HG03521 (cell line): Measurements from ENCODE around the gene FGF10.
A peak's percentile ranks its signal among the peaks of the same experiment; 100 is the strongest.

Source experiments
- ATAC-seq: cut with Tn5 transposase; IDR thresholded peaks from one replicate; pipeline ENCODE4 v1.9.1; 2021; ENCODE audit warnings: mild to moderate bottlenecking, moderate library complexity; ENCODE audit not compliant: unreplicated experiment

Gene FGF10

DNA sequence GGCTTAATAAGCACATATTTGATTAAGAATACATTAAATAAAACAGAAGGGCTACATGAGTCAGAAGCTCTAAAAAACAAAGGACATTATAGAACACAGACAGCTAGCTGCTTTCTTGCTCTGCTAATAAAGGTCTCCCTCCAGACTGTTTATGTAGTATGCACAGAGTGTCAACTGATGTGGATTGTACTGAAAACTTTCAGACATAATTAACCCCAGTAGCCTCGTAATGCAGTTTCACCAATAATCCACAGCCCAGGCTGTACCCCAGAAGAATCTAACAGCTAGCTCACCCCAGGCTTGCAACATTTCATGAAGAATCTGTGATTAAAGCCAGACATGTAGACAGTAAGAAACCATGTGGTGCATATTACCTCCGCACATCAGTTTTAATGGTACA lies 30.8 kb downstream of the FGF10 start:
- no peak for ATAC-seq

DNA sequence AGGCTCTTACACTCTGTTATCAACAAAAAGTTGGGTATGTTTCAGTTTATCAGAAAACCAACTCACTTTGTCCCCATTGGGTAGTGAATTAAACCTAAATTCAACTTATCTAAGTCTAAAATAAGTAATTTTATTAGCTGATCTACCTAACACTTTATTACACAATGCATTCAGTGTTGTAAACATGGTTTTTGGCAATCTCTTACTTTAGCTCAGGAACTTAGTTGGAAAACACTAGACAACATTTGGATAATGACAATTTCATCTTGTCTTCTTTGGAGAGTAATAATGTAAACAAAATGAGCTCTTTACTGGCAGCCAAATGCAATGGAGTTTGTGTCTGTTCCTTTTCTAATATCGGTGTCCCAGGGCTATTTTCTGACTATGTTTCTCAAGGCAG lies 33.0 kb downstream of the FGF10 start:
- no peak for ATAC-seq

DNA sequence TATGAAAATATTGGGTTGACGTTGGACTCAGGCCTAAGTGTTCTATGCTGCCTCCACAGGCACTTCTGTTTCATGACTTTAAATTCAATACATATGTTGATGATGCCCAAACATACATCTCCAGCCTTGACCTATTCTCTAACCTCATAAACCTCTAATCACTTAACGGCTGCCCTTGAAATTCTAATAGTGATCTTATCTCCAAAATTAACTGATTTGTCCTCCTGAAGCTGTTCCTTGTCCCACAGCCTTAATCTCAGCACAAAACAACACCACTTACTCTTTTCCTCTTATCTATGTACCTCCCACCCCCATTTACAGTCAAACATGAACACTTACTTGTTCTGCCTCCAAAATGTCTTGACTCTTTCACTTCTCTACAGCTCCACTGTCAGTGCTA lies 43.3 kb downstream of the FGF10 start:
- no peak for ATAC-seq

DNA sequence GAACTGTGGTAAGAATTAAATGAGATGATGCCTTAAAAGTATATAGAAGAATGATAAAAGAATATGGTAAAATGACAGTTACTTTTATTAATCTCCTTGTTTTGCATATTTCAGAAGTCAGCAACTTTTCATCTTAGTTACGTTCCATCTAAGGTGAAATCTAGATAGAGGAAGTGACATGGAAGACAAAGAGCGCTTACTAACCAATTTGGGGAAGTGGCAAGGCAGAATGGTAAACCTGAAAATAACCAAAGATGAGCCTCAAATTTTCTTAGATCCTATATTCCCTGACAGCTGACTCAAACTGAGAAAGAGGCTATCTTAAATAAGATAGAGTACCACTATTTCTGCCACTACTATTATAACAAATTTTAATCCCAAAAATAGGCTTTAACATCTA lies 52.5 kb downstream of the FGF10 start:
- no peak for ATAC-seq

DNA sequence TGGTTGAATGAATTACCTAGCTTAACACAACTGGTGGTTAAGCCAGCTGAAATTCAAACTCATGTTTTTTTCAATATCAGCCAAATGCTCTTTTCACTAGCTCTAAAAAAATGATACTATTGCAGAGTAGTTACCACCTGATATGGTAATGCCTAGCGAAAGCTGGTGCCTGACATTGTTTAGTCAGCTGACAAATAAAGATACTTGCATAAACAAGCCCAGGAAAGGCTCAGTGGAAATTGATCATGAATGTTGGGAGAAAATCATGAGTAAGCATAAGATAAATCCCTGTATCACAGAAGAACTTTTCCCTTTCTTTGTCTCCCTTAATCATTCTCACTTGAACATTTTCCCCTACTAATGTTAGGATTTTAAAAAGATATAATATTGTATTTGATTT lies 54.6 kb downstream of the FGF10 start:
- ATAC-seq: no peak

DNA sequence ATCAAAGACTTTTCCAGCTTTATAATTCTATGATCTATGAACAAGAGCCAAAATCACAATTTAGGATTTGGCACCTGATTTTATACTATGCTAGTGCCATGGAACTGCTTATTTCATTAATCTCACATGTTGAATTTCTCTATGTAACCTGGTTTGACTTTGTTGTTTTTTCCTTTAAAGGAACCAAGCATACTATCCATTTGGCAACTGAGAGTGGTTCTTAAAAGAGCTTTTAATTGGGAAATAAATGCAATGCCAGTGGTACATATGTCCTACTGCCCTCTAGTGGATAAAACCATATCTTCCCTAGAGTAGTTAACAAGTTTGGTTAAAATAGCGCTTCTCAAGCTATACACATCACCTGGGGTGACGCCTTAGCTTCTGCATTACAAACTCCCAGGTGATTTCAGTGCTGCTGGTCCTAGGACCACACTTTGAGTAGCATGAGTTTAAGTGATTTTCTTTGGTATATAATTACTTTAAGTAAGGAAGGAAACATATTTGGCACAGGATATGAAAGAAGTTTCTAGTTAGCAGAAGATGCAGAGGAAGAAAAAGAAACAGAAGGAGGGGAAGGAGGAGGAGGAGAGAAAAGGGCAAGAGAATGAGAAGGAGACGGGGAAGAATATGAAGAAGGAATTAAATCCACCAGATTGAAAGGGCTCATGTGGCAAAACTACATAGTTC lies 56.8 kb downstream of the FGF10 start:
- ATAC-seq: peak; percentile 62

DNA sequence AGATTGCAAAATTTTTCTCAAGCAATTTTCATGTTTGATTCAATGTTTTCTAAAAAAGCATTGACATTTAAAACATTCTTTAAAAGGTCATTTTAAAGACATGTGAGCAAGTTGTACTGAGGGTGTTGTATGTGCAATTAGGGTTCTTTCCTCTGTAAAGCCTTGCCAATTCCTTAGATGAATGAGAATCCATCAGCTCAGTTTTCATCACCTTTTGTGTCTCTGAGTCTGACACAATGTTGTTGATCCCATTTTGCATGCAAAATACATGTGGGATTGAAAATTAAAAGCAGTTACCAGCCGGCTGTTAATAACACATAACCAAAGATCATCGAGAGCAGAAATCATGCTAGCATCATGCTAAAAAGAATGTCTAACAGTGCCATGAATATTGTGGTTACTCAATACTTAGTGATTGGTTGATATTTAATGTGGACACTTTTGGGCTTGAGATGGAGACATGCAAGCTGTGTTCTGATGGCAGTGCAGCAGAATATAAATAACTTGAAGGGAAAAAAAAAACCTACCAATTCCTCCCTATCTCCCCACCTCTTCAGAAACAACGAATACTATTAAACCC lies 57.7 kb downstream of the FGF10 start:
- no peak for ATAC-seq

DNA sequence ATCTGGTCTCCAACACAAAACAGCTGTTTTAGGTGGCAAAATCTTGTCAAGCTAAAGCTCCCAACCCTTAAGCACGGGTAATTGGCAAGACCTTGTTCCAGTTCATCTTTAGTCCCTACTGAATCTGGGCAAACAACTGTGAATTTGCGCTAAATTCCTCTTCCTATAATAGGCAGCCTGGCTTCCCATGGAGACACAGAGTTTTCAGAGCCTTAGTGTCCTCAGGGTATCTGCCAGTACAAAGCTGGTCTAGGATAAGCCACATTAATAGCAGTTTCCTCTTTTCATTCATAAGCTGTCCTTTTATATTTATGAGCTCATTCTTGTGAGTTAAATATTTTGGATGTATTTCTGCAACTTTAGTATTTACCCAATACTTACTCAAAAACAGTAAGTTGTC lies 59.5 kb downstream of the FGF10 start:
- no peak for ATAC-seq

DNA sequence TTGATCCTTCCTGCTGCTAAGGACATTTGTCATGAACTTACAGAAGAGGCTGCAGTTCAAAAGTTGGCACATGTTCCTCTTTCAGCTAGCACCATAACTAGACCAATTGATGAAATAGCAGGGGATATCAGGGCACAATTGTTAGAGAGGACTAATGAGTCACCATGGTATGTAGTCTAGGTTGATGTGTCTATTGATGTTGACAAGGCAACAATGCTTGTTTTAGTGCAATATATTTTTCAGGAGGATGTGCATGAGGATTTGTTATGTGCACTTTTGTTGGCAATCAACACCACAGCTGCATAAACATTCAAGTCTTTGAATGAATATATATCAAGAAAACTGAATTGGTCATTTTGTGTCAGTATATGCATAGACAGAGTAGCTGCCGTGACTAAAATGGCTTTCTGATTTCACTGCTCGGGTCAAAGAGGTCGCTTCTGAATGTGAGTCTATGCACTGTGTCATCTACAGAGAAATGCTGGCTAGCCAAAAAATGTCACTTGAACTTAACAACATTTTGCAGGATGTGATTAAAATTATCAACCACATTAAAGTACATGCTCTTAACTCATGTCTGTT lies 68.0 kb downstream of the FGF10 start:
- ATAC-seq: no peak

DNA sequence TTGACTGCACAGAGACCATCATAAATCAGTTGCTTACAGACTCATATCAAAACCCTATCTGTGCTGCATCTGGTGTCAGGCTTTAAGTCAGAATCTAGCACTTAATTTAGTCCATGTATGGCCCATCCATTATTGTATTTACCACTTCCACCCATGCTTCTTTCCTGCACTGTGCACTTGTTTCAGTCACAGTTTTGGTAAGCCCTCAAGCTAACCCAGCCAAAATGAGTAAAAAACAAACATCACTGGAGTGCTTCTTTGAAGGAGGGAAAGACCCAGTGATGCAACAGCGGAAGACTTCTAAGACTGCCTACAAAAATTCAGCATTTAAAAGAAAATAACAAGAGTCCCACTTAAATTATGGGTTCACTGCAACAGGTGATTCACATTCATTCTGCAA lies 69.0 kb downstream of the FGF10 start:
- ATAC-seq: no peak

DNA sequence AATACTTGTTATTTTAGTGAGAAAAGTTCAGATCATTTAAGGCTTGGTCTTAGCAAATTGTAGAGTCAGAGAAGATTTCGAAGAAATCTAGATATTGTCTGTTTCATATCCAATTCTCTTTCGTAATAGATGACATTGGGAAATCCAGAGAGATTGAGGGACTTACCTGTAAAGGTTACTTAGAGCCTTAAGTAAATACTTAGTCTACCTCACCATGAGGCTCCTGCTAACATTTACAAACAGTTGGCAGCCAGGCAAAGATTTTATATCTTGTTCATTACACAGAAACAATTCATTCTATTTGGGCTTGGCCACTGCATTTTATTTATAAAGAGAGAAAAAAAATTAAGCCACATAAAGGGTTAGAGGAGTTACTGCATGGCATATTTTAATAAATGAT lies 70.3 kb downstream of the FGF10 start:
- no peak for ATAC-seq

DNA sequence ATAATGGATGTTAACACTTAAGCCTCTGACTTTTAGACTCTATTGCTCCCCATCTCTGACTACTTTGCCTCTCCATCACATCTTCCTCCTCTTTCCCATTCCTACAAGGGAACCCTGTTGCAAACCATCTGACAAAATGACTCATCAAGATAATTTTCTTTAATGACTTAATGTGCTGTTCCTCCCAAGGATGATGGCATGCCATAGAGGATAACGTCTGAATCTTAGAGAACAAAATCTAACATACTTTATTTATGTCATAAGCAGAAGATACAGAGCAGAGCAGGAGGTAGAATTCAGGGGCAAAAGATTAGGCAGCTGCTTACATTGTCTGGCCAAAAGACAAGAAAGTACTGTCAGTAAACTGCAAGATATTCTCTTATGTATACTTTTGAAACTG lies 76.8 kb downstream of the FGF10 start:
- ATAC-seq: no peak

DNA sequence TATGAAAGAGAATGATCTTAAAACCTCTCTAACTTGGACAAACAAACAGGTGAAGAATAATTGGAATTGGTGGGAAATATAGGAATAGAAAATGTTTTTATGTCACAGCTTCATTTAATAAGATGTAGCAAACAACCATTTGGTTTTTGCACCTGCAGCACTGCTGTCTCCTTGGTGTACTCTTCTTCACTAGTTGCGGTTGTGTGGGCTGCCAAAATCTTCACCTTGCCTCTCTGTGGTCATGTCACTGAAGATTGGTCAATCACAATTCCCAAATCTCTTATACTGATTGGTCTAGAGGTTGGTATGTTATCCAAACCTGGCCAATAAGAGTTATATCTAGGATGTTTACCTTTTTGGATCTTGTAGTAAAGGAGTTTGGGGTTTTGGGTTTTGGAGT lies 88.7 kb downstream of the FGF10 start:
- no peak for ATAC-seq

DNA sequence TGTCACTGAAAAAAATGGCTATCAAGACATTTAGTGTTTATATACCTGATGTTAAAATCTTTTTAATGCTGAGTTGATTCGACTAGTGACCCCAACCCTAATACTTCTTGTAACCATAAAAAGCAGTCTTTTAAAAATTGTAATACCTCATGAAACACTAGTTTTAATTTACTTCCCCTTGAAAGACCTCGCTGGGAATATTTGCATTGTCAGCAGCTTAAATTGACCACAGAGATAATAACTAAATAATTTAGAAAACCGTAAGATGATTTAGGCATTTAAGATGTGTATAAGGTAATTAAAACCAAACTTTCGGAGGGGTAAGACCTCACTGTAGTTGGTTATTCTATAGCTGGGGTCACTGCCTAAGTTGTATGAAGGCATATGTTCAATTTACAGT lies 89.8 kb downstream of the FGF10 start:
- ATAC-seq: no peak

DNA sequence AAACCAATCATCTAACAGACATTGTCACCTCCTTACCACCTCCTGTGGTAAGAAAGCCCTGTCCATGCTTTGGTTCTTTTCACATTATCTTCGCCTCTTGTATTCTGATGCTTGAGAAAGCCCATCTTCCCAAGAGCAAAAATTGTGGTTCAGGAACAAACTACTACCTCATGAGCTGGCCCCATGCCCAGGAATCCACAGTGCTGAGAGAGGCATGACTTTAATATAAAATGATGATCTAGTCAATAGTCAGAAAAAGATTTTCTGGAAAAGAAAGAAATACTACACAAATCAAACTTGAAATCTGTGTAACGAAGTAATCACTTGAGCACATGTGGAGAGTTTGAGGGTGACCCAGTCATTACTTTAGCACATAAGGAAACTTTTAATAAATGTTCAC lies 94.7 kb downstream of the FGF10 start:
- ATAC-seq: no peak

DNA sequence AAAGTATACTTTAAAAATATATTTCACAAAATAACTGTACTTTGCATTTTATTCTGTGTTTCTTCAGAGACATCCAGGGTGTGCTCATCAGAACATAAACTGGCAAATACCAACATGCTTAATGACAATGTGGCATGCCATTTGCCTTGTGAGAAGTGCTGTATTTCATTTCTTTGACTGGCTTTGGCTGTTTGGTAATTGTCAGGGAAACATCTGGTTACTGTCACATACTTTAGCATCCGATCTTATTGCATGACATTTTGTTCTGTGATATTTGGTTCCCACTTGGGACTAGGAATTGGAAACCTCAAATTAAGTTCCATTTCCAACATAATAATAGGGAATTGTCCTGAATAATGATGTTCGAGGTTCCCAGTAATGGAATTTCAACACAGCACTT lies 96.5 kb downstream of the FGF10 start:
- ATAC-seq: no peak

DNA sequence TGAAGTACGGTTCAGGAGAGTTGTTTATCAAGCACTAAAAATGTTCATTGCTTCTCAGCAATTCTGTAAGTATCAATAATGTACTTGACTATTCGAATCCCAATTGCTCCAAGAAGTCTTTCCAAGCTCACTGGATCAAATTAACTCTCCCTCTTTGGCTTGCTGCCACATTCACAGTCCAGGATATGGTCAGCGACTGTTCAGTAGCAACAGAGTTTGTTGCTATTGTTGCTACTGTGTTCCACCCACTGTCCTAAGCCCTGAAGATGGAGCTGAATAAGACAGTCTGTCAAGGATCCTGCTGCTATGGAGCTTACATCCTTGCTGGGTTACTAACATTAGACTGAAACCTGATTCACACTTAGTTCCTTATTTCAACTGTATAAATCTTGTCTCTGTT lies 110.8 kb downstream of the FGF10 start:
- ATAC-seq: no peak

DNA sequence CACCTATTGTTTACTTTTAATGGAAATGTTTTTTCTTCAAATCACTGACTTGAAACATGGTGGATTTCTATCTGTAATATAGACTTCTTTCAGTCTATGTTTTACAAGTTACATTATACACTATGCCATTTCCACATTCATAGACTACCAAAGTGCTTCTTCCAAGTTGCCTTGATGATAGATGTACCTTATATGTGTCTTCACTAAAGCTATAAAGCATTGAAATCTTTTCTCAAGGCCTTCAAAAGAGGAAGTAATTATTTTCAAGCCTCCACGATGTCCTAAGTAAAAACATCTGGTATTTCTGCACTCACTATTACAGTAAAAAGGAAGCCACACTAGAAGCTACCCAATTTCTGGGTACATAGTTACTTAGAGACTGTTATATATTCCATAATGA lies 113.3 kb downstream of the FGF10 start:
- no peak for ATAC-seq

DNA sequence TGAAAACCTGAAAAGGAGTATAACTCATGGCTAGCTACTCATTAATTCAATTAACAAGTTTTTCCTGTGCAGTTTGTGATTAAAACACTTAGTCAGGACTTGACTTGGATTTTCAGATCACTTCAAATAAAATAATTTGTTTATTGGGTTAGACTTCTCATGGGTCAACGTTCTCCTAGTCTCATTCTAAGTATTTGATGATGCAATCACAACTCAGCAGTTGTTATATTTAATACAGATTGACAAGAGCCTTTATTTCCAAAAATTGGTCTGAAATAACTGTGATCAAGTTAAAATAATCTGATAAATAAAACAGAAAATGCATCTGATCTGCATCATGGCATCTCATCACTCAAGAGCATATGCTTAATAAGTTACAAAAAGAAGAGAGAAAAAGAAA lies 113.9 kb downstream of the FGF10 start:
- no peak for ATAC-seq

DNA sequence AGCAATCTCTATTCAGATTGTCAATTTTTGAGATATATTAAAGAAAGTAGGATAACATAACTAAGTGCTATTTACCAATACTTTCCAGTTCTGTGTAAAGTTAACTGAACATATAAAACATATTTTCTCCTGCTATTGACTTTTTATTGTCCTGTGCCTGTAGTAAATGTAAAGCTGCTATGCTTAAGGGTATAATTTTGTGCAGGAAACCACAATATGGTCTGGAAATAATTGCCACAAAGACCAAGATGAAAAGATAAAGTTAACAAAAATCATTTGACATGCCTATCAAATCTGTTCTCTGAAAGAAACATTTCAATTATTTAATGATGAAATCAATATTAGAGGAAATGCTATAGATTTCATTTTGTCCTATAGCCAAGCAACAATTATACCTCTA lies 121.3 kb downstream of the FGF10 start:
- no peak for ATAC-seq

DNA sequence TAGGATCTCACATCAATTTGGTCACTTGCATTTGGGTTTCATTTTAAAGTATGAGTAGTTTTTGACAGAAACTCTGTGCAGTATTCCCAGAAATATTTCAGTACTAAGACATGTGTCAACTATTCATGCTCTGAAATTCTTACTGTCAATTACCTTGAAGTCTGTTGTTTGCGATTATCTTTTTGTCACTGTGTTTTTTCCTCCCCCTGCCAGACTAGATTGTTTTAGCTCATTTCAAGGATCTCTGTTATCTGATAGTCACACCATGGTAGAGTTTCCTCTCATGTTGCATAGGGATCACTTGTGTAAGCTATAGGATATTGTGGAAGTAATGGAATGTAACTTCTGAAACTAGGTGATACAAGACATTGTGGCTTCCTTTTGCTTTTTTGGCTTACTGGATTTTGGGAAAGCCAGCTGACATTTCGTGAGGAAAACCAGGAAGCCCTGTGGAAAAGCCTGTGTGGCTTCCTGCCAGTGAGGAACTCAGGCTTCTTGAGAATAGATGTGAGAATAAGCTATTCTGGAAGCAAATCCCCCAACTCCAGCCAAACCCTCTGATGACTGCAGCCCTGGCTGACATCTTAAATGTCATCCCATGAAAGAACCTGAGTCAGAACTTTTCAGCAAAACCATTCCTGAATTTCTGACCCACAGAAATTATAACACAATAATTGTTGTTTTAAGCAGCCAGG lies 122.2 kb downstream of the FGF10 start:
- ATAC-seq: no peak

DNA sequence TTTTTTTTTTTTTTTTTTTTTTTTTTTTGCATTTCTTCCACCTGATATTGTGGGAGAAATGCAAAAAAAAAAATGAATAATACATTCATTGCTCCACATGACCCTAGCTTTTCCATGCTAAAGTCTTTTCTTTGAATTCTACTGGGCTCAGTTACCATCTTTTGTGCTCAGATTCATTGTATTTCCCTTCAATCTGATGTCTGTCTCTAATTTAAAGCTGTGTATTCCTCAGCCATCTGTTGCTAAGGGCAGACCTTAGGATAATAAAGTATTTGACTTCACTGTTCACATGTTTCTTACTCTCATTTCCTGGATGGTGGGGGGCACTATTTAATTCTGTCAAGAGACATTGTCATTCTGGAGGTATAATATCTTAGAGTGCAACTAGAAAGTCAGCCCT lies 123.5 kb downstream of the FGF10 start:
- ATAC-seq: no peak
